Chondrocyte (in vitro differentiated cells): ENCODE measurements around the gene FAM237B. TPM values are rescaled to one million over a fixed set of nuclear protein-coding genes. Genes with fewer than 3 reads are reported as not detected.

ENCODE experiments used
- DNase-seq: peaks from one replicate; pipeline ENCODE4 v3.0.0; 2021; ENCODE audit warnings: mixed read lengths, low spot score
- H3K27ac Mint-ChIP-seq: one replicate; pipeline ENCODE4 v1.8.0; 2021; ENCODE audit warnings: mild to moderate bottlenecking, moderate library complexity, mixed read lengths; ENCODE audit not compliant: unreplicated experiment
- H3K27me3 Mint-ChIP-seq: 2 replicates; pipeline ENCODE4 v1.8.0; 2021; ENCODE audit warnings: low read depth, mixed read lengths
- H3K36me3 Mint-ChIP-seq: 2 replicates; pipeline ENCODE4 v1.8.0; 2021; ENCODE audit warnings: low read depth, mixed read lengths
- H3K4me1 Mint-ChIP-seq: 2 replicates; pipeline ENCODE4 v1.8.0; 2021; ENCODE audit warnings: low read depth, mild to moderate bottlenecking, mixed read lengths
- H3K4me3 Mint-ChIP-seq: one replicate; pipeline ENCODE4 v1.8.0; 2021; ENCODE audit warnings: mild to moderate bottlenecking, moderate library complexity, mixed read lengths; ENCODE audit not compliant: unreplicated experiment
- H3K9me3 Mint-ChIP-seq: 2 replicates; pipeline ENCODE4 v1.8.0; 2021; ENCODE audit warnings: low read depth, mixed read lengths
- CTCF ChIP-seq: fragments of 200-600 bp; sonication (generic); IDR thresholded peaks from 2 replicates; pipeline ENCODE4 v1.5.0; 2021; ENCODE audit warnings: antibody characterized with exemption, mild to moderate bottlenecking, moderate library complexity
- total RNA-seq: library from RNA; stranded (reverse); gene quantifications from 3 replicates; pipeline ENCODE4 v1.2.1, GENCODE V29; 2021

FAM237B gene
- total RNA-seq, 1 donor from 2014 or later: not detected

GRCh38 chr7:90334193-90334843 lies 13.2 kb upstream of the FAM237B start:
- no peak overlapping the region for H3K27ac Mint-ChIP-seq
- peak; percentile 91 for DNase-seq
- H3K4me3 Mint-ChIP-seq: no peak overlapping the region
- H3K4me1 Mint-ChIP-seq: no peaks in the 10 kb centered on the region
- peaks cover 23% of the 10 kb centered on the region for H3K27me3 Mint-ChIP-seq
- H3K36me3 Mint-ChIP-seq: no peaks in the 10 kb centered on the region
- no peak for TF ChIP-seq CTCF
- H3K9me3 Mint-ChIP-seq: no peaks in the 10 kb centered on the region

GRCh38 chr7:90326500-90326899 lies 5.4 kb upstream of the FAM237B start:
- DNase-seq: no peak
- Mint-ChIP-seq H3K27ac (no peak overlapping the region), H3K27me3 (peaks cover 35% of the 10 kb centered on the region), H3K4me1 (peaks cover 2% of the 10 kb centered on the region), H3K9me3 (no peaks in the 10 kb centered on the region), H3K4me3 (no peak overlapping the region), H3K36me3 (no peaks in the 10 kb centered on the region)
- TF ChIP-seq CTCF: no peak

- Mint-ChIP-seq H3K27ac (no peak overlapping the region), H3K4me1 (peaks cover 10% of the 10 kb centered on the region), H3K36me3 (no peaks in the 10 kb centered on the region), H3K27me3 (peaks cover 56% of the 10 kb centered on the region), H3K9me3 (no peaks in the 10 kb centered on the region), H3K4me3 (no peak overlapping the region)
- no peak for DNase-seq
- no peak for TF ChIP-seq CTCF
Observed at GRCh38 chr7:90322837-90323236, 1.7 kb upstream of the FAM237B start.

GRCh38 chr7:90320418-90320800 lies 695 bp downstream of the FAM237B start:
- DNase-seq: no peak
- no peaks in the 10 kb centered on the region for H3K9me3 Mint-ChIP-seq
- H3K4me1 Mint-ChIP-seq: peaks cover 10% of the 10 kb centered on the region
- H3K36me3 Mint-ChIP-seq: no peaks in the 10 kb centered on the region
- no peak for TF ChIP-seq CTCF
- no peak overlapping the region for H3K27ac Mint-ChIP-seq
- H3K27me3 Mint-ChIP-seq: peaks cover 72% of the 10 kb centered on the region
- peak overlapping the region; percentile 53 for H3K4me3 Mint-ChIP-seq

- H3K9me3 Mint-ChIP-seq: no peaks in the 10 kb centered on the region
- H3K27me3 Mint-ChIP-seq: peaks cover 73% of the 10 kb centered on the region
- no peak overlapping the region for H3K4me3 Mint-ChIP-seq
- peaks cover 10% of the 10 kb centered on the region for H3K4me1 Mint-ChIP-seq
- H3K36me3 Mint-ChIP-seq: no peaks in the 10 kb centered on the region
- TF ChIP-seq CTCF: no peak
- no peak for DNase-seq
- H3K27ac Mint-ChIP-seq: no peak overlapping the region
Observed at GRCh38 chr7:90320014-90320413, 1.1 kb downstream of the FAM237B start.
